ENCODE measurements around the gene NGDN. TPM values are rescaled to one million over a fixed set of nuclear protein-coding genes. Genes with fewer than 3 reads are reported as not detected.

The NGDN gene
- total and polyA plus RNA-seq, 2 donors (not counting 3 experiments of a cell fraction or from before 2014, with no cell fraction given), result 25.6 to 36.5 TPM

DNA sequence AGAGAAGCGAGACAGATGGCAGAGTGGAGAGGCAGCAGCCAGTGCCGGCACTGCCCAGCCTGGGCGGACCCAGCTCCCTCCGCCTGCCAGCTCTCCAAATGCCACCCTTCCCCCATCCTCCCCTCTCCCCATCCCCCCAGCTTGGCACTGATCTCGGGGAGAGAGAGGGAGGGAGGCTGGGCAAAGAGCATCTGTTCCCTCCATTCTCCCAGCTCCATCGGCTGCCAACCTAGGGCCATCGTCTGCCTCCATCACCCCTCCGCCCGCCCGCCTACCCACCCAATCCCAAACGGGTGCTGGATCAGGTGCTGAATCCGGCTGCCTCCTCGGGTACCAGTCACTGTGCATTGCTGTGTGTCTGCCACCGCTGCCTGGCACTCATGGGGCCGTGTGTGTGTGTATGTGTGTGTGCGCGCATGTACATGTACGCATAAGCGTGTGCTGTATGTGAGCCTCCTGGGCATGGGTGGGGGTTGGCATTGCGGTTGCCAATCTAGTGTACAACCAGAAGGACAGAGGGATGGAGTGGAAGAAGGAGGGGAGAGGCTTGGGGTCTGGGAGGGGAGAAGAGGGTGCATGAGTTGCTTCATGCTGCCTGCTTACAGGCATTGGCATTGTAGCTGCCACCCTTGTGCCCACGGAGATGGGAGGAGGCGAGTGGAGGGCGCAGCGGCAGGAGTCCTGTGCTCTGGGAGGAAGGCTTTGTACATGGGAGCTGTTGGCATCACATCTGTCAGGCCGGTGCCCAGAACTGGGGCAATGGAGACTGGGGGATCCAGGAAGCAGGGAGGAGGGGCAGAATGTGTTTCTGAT, 43.7 kb downstream of the NGDN start:
- ChIA-PET CTCF (interaction anchor here (1.6 kb wide), 1 partner anchor 15 kb away, joined by 3 read pairs; no protein-coding TSS in a partner anchor), POLR2A (no interaction called here)
- BruUV-seq (replicated peaks), result no TSS peak
- TF ChIP-seq MYC (IDR thresholded peaks at IDR 0.05; ENCODE audit: low read depth, low read length), result no peak
- TF ChIP-seq GATA2 (IDR thresholded peaks at IDR 0.05; ENCODE audit: insufficient read depth, insufficient read length, low read depth, low read length), result no peak
- TF ChIP-seq POLR2A (IDR thresholded peaks at IDR 0.05; ENCODE audit: low read depth, low read length), result no peak
- no peak for TF ChIP-seq EZH2 (IDR thresholded peaks at IDR 0.05; ENCODE audit: borderline replicate concordance, low read depth, low read length, severe bottlenecking)
- TF ChIP-seq JUN (IDR thresholded peaks at IDR 0.05; ENCODE audit: borderline replicate concordance, insufficient read depth, insufficient read length, low read depth), result no peak
- TF ChIP-seq, protein P1, sequence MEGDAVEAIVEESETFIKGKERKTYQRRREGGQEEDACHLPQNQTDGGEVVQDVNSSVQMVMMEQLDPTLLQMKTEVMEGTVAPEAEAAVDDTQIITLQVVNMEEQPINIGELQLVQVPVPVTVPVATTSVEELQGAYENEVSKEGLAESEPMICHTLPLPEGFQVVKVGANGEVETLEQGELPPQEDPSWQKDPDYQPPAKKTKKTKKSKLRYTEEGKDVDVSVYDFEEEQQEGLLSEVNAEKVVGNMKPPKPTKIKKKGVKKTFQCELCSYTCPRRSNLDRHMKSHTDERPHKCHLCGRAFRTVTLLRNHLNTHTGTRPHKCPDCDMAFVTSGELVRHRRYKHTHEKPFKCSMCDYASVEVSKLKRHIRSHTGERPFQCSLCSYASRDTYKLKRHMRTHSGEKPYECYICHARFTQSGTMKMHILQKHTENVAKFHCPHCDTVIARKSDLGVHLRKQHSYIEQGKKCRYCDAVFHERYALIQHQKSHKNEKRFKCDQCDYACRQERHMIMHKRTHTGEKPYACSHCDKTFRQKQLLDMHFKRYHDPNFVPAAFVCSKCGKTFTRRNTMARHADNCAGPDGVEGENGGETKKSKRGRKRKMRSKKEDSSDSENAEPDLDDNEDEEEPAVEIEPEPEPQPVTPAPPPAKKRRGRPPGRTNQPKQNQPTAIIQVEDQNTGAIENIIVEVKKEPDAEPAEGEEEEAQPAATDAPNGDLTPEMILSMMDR (IDR thresholded peaks at IDR 0.05; ENCODE audit: extremely low read depth in 1 of 2, insufficient read depth in 1 of 2, low read depth in 1 of 2, low read length in 2 of 2), result no peak
- no peak for TF ChIP-seq POLR2AphosphoS5 (IDR thresholded peaks at IDR 0.05; ENCODE audit: insufficient read depth, low read depth, low read length)
- TF ChIP-seq, protein P2, sequence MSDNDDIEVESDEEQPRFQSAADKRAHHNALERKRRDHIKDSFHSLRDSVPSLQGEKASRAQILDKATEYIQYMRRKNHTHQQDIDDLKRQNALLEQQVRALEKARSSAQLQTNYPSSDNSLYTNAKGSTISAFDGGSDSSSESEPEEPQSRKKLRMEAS (IDR thresholded peaks at IDR 0.05; ENCODE audit: insufficient read depth, insufficient read length), result no peak
- TF ChIP-seq FOS (IDR thresholded peaks at IDR 0.05; ENCODE audit: borderline replicate concordance, insufficient read depth, low read length), result no peak
- Histone ChIP-seq H3K27me3 (ENCODE audit: control insufficient read depth in 2 of 2, insufficient read depth in 2 of 2, low read length in 2 of 2) (no peaks in the 10 kb centered on the region), H3K4me2 (ENCODE audit: insufficient read depth, low read length) (no peak overlapping the region), H4K20me1 (replicated peaks; ENCODE audit: control insufficient read depth, extremely low read depth, insufficient read depth, low read length) (no peaks in the 10 kb centered on the region), H3K9ac (replicated peaks; ENCODE audit: extremely low read depth, insufficient read depth, low read length) (no peak overlapping the region), H2AFZ (ENCODE audit: low read depth, low read length) (no peak overlapping the region), H3K79me2 (ENCODE audit: control insufficient read depth, insufficient read depth, low read length) (no peaks in the 10 kb centered on the region), H3K4me1 (ENCODE audit: control insufficient read depth, extremely low read depth, insufficient read depth, low read length) (no peaks in the 10 kb centered on the region), H3K27ac (ENCODE audit: insufficient read depth, low read depth, low read length) (no peak overlapping the region), H3K9me1 (replicated peaks; ENCODE audit: control insufficient read depth, extremely low read depth, insufficient read depth, low read length) (no peaks in the 10 kb centered on the region), H3K36me3 (ENCODE audit: control insufficient read depth in 2 of 2, extremely low read depth in 1 of 2, insufficient read depth in 2 of 2, low read length in 2 of 2) (no peaks in the 10 kb centered on the region), H3K9me3 (replicated peaks; ENCODE audit: control insufficient read depth, insufficient read depth, low read length) (no peaks in the 10 kb centered on the region), H3K4me3 (replicated peaks in 1 of 3; ENCODE audit: insufficient read depth in 1 of 3, low read depth in 1 of 3, low read length in 3 of 3) (no peak overlapping the region)
- FAIRE-seq, result no peak
- no peak for DNase-seq (ENCODE audit: low read depth, low spot score)
- intact Hi-C loops (cut with micrococcal nuclease) (no loop called here), dilution Hi-C loops (cut with MboI; ENCODE audit: extremely low pct_ligation_motif_present, low sequenced_read_pairs) (no loop called here)
